ENCODE results near the gene FSTL4. TPM values are rescaled to one million over a fixed set of nuclear protein-coding genes. Genes with fewer than 3 reads are reported as not detected.

FSTL4 gene
- polyA plus RNA-seq, 3 donors from 2014 or later, result not detected

- Mint-ChIP-seq H3K4me1 (peaks cover 2 to 13% of the 10 kb centered on the region in 2 donors), H3K36me3 (no peaks in the 10 kb centered on the region), H3K27ac (peak overlapping the region in 1 of 6 donors; percentile 13), H3K4me3 (no peak overlapping the region), H3K27me3 (ENCODE audit: low read depth in 3 of 3) (peaks cover 0 to 8% (median 0%) of the 10 kb centered on the region in 3 donors), H3K9me3 (peaks cover 0 to 2% (median 0%) of the 10 kb centered on the region in 6 donors)
- DNase-seq, result no peak
Measured at GRCh38 chr5:133469252-133469651, 143.1 kb downstream of the FSTL4 start.

- H3K36me3 Mint-ChIP-seq, result no peaks in the 10 kb centered on the region
- peaks cover 0 to 8% (median 0%) of the 10 kb centered on the region in 3 donors for H3K27me3 Mint-ChIP-seq (ENCODE audit: low read depth in 3 of 3)
- DNase-seq, result no peak
- H3K4me1 Mint-ChIP-seq, result peaks cover 0 to 13% of the 10 kb centered on the region in 2 donors
- H3K9me3 Mint-ChIP-seq, result peaks cover 0 to 2% (median 0%) of the 10 kb centered on the region in 6 donors
- no peak overlapping the region for H3K4me3 Mint-ChIP-seq
- H3K27ac Mint-ChIP-seq, result peak overlapping the region in 2 of 6 donors; percentile 13 to 31
Measured at GRCh38 chr5:133468596-133468995, 143.7 kb downstream of the FSTL4 start.

- no peak overlapping the region for H3K4me3 Mint-ChIP-seq
- H3K9me3 Mint-ChIP-seq, result peaks cover 0 to 2% (median 0%) of the 10 kb centered on the region in 6 donors
- H3K4me1 Mint-ChIP-seq, result peaks cover 0 to 13% of the 10 kb centered on the region in 2 donors
- peak overlapping the region in 1 of 6 donors; percentile 16 for H3K27ac Mint-ChIP-seq
- DNase-seq, result peak in 1 of 3 donors; percentile 2
- H3K27me3 Mint-ChIP-seq (ENCODE audit: low read depth in 3 of 3), result peaks cover 0 to 5% (median 2%) of the 10 kb centered on the region in 3 donors
- H3K36me3 Mint-ChIP-seq, result no peaks in the 10 kb centered on the region
Measured at GRCh38 chr5:133467826-133468463, 144.4 kb downstream of the FSTL4 start.

- no peak overlapping the region for H3K27ac Mint-ChIP-seq
- H3K9me3 Mint-ChIP-seq, result peaks cover 0 to 2% (median 0%) of the 10 kb centered on the region in 6 donors
- peaks cover 0 to 13% of the 10 kb centered on the region in 2 donors for H3K4me1 Mint-ChIP-seq
- peak; percentile 51 to 64 (median 61) for DNase-seq
- H3K27me3 Mint-ChIP-seq (ENCODE audit: low read depth in 3 of 3), result peaks cover 0 to 4% (median 2%) of the 10 kb centered on the region in 3 donors
- no peaks in the 10 kb centered on the region for H3K36me3 Mint-ChIP-seq
- H3K4me3 Mint-ChIP-seq, result no peak overlapping the region
Measured at GRCh38 chr5:133467335-133467779, 145.0 kb downstream of the FSTL4 start.

GRCh38 chr5:133466556-133467334, 145.6 kb downstream of the FSTL4 start:
- no peak overlapping the region for H3K4me3 Mint-ChIP-seq
- no peak for DNase-seq
- peaks cover 0 to 13% of the 10 kb centered on the region in 2 donors for H3K4me1 Mint-ChIP-seq
- H3K36me3 Mint-ChIP-seq, result no peaks in the 10 kb centered on the region
- H3K9me3 Mint-ChIP-seq, result peaks cover 0 to 2% (median 0%) of the 10 kb centered on the region in 6 donors
- H3K27me3 Mint-ChIP-seq (ENCODE audit: low read depth in 3 of 3), result peaks cover 0 to 4% (median 2%) of the 10 kb centered on the region in 3 donors
- H3K27ac Mint-ChIP-seq, result no peak overlapping the region

- H3K27ac Mint-ChIP-seq, result no peak overlapping the region
Measured at GRCh38 chr5:133464013-133464412, 148.3 kb downstream of the FSTL4 start.

GRCh38 chr5:133461796-133462516, 150.4 kb downstream of the FSTL4 start:
- Mint-ChIP-seq H3K27ac (no peak overlapping the region), H3K9me3 (peaks cover 0 to 2% (median 0%) of the 10 kb centered on the region in 6 donors), H3K36me3 (no peaks in the 10 kb centered on the region), H3K4me3 (no peak overlapping the region), H3K27me3 (ENCODE audit: low read depth in 3 of 3) (peaks cover 2 to 3% (median 3%) of the 10 kb centered on the region in 3 donors), H3K4me1 (peaks cover 0 to 7% of the 10 kb centered on the region in 2 donors)
- no peak for DNase-seq

More at GRCh38 chr5:133464013-133464412, 148.3 kb downstream of the FSTL4 start:
- Mint-ChIP-seq H3K4me3 (no peak overlapping the region), H3K9me3 (peaks cover 0 to 2% (median 0%) of the 10 kb centered on the region in 6 donors), H3K27me3 (ENCODE audit: low read depth in 3 of 3) (peaks cover 2 to 4% (median 3%) of the 10 kb centered on the region in 3 donors), H3K4me1 (peaks cover 0 to 10% of the 10 kb centered on the region in 2 donors), H3K36me3 (no peaks in the 10 kb centered on the region)
- DNase-seq, result no peak

- no peak overlapping the region for H3K4me3 Mint-ChIP-seq
- no peak for DNase-seq
- H3K4me1 Mint-ChIP-seq, result no peaks in the 10 kb centered on the region
- H3K27me3 Mint-ChIP-seq (ENCODE audit: low read depth in 3 of 3), result peaks cover 2 to 3% (median 3%) of the 10 kb centered on the region in 3 donors
- H3K9me3 Mint-ChIP-seq, result peaks cover 0 to 2% (median 0%) of the 10 kb centered on the region in 6 donors
- H3K27ac Mint-ChIP-seq, result no peak overlapping the region
- H3K36me3 Mint-ChIP-seq, result no peaks in the 10 kb centered on the region
Measured at GRCh38 chr5:133460172-133460758, 152.1 kb downstream of the FSTL4 start.

GRCh38 chr5:133459474-133460160, 152.7 kb downstream of the FSTL4 start:
- H3K4me1 Mint-ChIP-seq, result no peaks in the 10 kb centered on the region
- no peak overlapping the region for H3K27ac Mint-ChIP-seq
- no peaks in the 10 kb centered on the region for H3K36me3 Mint-ChIP-seq
- H3K9me3 Mint-ChIP-seq, result no peaks in the 10 kb centered on the region
- H3K27me3 Mint-ChIP-seq (ENCODE audit: low read depth in 3 of 3), result peaks cover 2 to 3% (median 3%) of the 10 kb centered on the region in 3 donors
- no peak overlapping the region for H3K4me3 Mint-ChIP-seq
- no peak for DNase-seq

- Mint-ChIP-seq H3K4me3 (no peak overlapping the region), H3K27ac (no peak overlapping the region), H3K27me3 (ENCODE audit: low read depth in 3 of 3) (peaks cover 2 to 3% (median 3%) of the 10 kb centered on the region in 3 donors), H3K36me3 (no peaks in the 10 kb centered on the region), H3K4me1 (no peaks in the 10 kb centered on the region), H3K9me3 (no peaks in the 10 kb centered on the region)
- DNase-seq, result no peak
Measured at GRCh38 chr5:133458435-133458834, 153.9 kb downstream of the FSTL4 start.

- Mint-ChIP-seq H3K36me3 (no peaks in the 10 kb centered on the region), H3K9me3 (no peaks in the 10 kb centered on the region), H3K27ac (no peak overlapping the region), H3K27me3 (ENCODE audit: low read depth in 3 of 3) (peaks cover 1 to 5% (median 3%) of the 10 kb centered on the region in 3 donors), H3K4me1 (no peaks in the 10 kb centered on the region), H3K4me3 (no peak overlapping the region)
- DNase-seq, result no peak
Measured at GRCh38 chr5:133457439-133458355, 154.6 kb downstream of the FSTL4 start.

GRCh38 chr5:133456933-133457402, 155.4 kb downstream of the FSTL4 start:
- DNase-seq, result no peak
- H3K27ac Mint-ChIP-seq, result peak overlapping the region in 1 of 6 donors; percentile 32

More at GRCh38 chr5:133456933-133457402, 155.4 kb downstream of the FSTL4 start:
- Mint-ChIP-seq H3K27me3 (ENCODE audit: low read depth in 3 of 3) (peaks cover 1 to 5% (median 3%) of the 10 kb centered on the region in 3 donors), H3K9me3 (no peaks in the 10 kb centered on the region), H3K36me3 (no peaks in the 10 kb centered on the region), H3K4me1 (no peaks in the 10 kb centered on the region), H3K4me3 (no peak overlapping the region)
